Pancreas (tissue), 10 donors: ENCODE measurements around the gene IL15. TPM values are rescaled to one million over a fixed set of nuclear protein-coding genes. Genes with fewer than 3 reads are reported as not detected.
"Not testable (repeated sequence)": the region's sequence is repeated elsewhere in the genome, so short reads cannot be mapped to it uniquely, and the experiment has no call there.

Source experiments
- ATAC-seq, 4 donors: fragments of 200-7000 bp; cut with Tn5 transposase; one replicate each; pipeline versions ENCODE4 v1.8.0 to v1.9.1; 2020; ENCODE audit warnings: mild to moderate bottlenecking in 4 of 4, moderate library complexity in 4 of 4
- DNase-seq, 6 donors: peaks; one replicate each; pipeline ENCODE4 v3.0.0-alpha.2; 2020
- FAIRE-seq: peaks from 2 replicates; lab custom pipeline; 2012; peaks lifted over from hg19 to GRCh38; lab: Jason Lieb, UNC
- H3K27ac ChIP-seq, 4 donors: fragments of 200-600 bp; sonication (generic); 1 replicate in 3 of 4; 2 replicates in 1 of 4; pipeline versions ENCODE4 v1.5.0 to v1.8.0; 2020
- H3K27me3 ChIP-seq, 4 donors: fragments of 200-600 bp; one replicate each; pipeline ENCODE4 v1.8.0; 2021
- H3K36me3 ChIP-seq, 3 donors: fragments of 200-600 bp; sonication (generic) in 1 of 3; one replicate each; pipeline versions ENCODE4 v1.5.0 to v1.8.0; 2020 to 2021
- H3K4me1 ChIP-seq, 3 donors: fragments of 200-600 bp; one replicate each; pipeline ENCODE4 v1.8.0; 2021
- H3K4me3 ChIP-seq, 4 donors: fragments of 200-600 bp; sonication (generic) in 2 of 4; one replicate each; pipeline versions ENCODE4 v1.5.0 to v1.8.0; 2020 to 2021
- H3K9me3 ChIP-seq, 4 donors: fragments of 200-600 bp; one replicate each; pipeline ENCODE4 v1.8.0; 2021
- CTCF ChIP-seq, 4 donors: fragments of 200-600 bp; sonication (generic) in 3 of 4; IDR thresholded peaks; one replicate each; pipeline versions ENCODE4 v1.5.0 to v1.8.0; 2021; ENCODE audit warnings: antibody characterized with exemption in 4 of 4
- WGBS, 2 donors: extraction: QIAGEN DNeasy Blood & Tissue Kit; methylation state at CpG; one replicate each; pipeline ENCODE4 v1.1.7; 2013; 5-methylcytosine and 5-hydroxymethylcytosine counted together
- intact Hi-C, 3 donors: fragments of 100-400 bp; cut with DNase I; formaldehyde crosslinking; loops; one replicate each; pipeline versions ENCODE4 v1.11.1 to v1.14.2; 2022
- polyA plus RNA-seq, 2 donors: library from polyadenylated mRNA; stranded (reverse); fragments of 200-250 nt; gene quantifications; one replicate each; pipeline ENCODE4 v1.2.3, GENCODE V29; 2013
- total RNA-seq, 6 donors: library from RNA; stranded (reverse); fragmentation: NEBNext Ultra II Directional in 4 of 6; extraction: Animal tissue kit (Norgen Biotek cat#: 25700) in 4 of 6; gene quantifications; one replicate each; pipeline versions ENCODE4 v1.2.1 to v1.2.4, GENCODE V29; 2021 to 2023
- donor health status: healthy with polysubstance abuse.
- donor health status: DM: no; HTN: no; CAD: no; lungs with moderate emphysema.
- donor health status: DM: no; HTN: no; CAD: no.
- donor health status: control.
- donor health status: control.
- donor health status: Bipolar disorder and iron deficiency.
- donor health status: DM: yes; HTN: yes; CAD: no.
- donor health status: DM: no; HTN: no; CAD: no.
- donor health status: DM: no; HTN: no; CAD: no.
- donor health status: DM: yes; HTN: yes; CAD: no.

Gene IL15
- total and polyA plus RNA-seq, 8 donors: 0.44 to 4.0 (median 2.2) TPM

- no peak for TF ChIP-seq CTCF (IDR thresholded peaks at IDR 0.05)
- ATAC-seq: no peak
- H3K4me1 ChIP-seq: no peaks in the 10 kb centered on the region
- no peak overlapping the region for H3K27ac ChIP-seq
- no peaks in the 10 kb centered on the region for H3K36me3 ChIP-seq
- no peaks in the 10 kb centered on the region for H3K27me3 ChIP-seq
- no peaks in the 10 kb centered on the region for H3K9me3 ChIP-seq
- H3K4me3 ChIP-seq: no peak overlapping the region
- intact Hi-C loops: no loop called here
- FAIRE-seq: no peak
- DNase-seq: peak in 2 of 6 donors; percentile 13 to 58
- WGBS, 2 donors: 93 to 97% methylated on average over 15 to 18 of the region's 18 CpGs
Measured at GRCh38 chr4:141605425-141605856, 30.9 kb upstream of the IL15 start.

GRCh38 chr4:141609243-141609642 lies 27.1 kb upstream of the IL15 start:
- Histone ChIP-seq H3K9me3 (no peaks in the 10 kb centered on the region), H3K4me1 (no peaks in the 10 kb centered on the region), H3K27me3 (no peaks in the 10 kb centered on the region), H3K4me3 (no peak overlapping the region), H3K36me3 (no peaks in the 10 kb centered on the region), H3K27ac (no peak overlapping the region)
- DNase-seq (peak in 4 of 6 donors; percentile 7 to 48 (median 27)), FAIRE-seq (no peak), ATAC-seq (peak; percentile 59 to 84 (median 67))
- no peak for TF ChIP-seq CTCF (IDR thresholded peaks at IDR 0.05)
- WGBS, 2 donors: 50 to 52% methylated on average over 4 of the region's 4 CpGs
- intact Hi-C loops: no loop called here

- Histone ChIP-seq H3K27ac (no peak overlapping the region), H3K4me3 (no peak overlapping the region), H3K36me3 (no peaks in the 10 kb centered on the region), H3K9me3 (no peaks in the 10 kb centered on the region), H3K4me1 (no peaks in the 10 kb centered on the region), H3K27me3 (no peaks in the 10 kb centered on the region)
- no peak for FAIRE-seq
- no peak for DNase-seq
- TF ChIP-seq CTCF (IDR thresholded peaks at IDR 0.05): no peak
- ATAC-seq: no peak
- intact Hi-C loops: no loop called here
Measured at GRCh38 chr4:141610365-141610764, 26.0 kb upstream of the IL15 start.

GRCh38 chr4:141614878-141615586 lies 21.4 kb upstream of the IL15 start:
- no peak overlapping the region for H3K4me3 ChIP-seq
- FAIRE-seq: no peak
- no peak for DNase-seq
- no peak for TF ChIP-seq CTCF (IDR thresholded peaks at IDR 0.05)
- no peak for ATAC-seq
- no peak overlapping the region for H3K27ac ChIP-seq
- H3K9me3 ChIP-seq: no peaks in the 10 kb centered on the region
- intact Hi-C loops: no loop called here
- no peaks in the 10 kb centered on the region for H3K27me3 ChIP-seq
- no peaks in the 10 kb centered on the region for H3K36me3 ChIP-seq
- WGBS, 2 donors: 80 to 85% methylated on average over 11 of the region's 11 CpGs
- H3K4me1 ChIP-seq: no peaks in the 10 kb centered on the region

GRCh38 chr4:141615587-141615918 lies 20.8 kb upstream of the IL15 start:
- ATAC-seq, H3K27me3 ChIP-seq, FAIRE-seq, H3K4me1 ChIP-seq, H3K27ac ChIP-seq, H3K9me3 ChIP-seq, H3K4me3 ChIP-seq, H3K36me3 ChIP-seq, intact Hi-C loops: not testable (repeated sequence)
- peak in 1 of 6 donors; percentile 47 for DNase-seq
- WGBS, 2 donors: 95 to 99% methylated on average over 8 of the region's 8 CpGs
